ENCODE results near the gene XDH.

Gene XDH

GRCh38 chr2:31332521-31332920 is 82.0 kb downstream of the XDH start:
- H3K4me3 ChIP-seq (ENCODE audit: low read depth, low read length): no peak overlapping the region
- peaks cover 5% of the 10 kb centered on the region; the same call in 1 of the 2 replicates for H3K4me1 ChIP-seq
- no peak for TF ChIP-seq CTCF (IDR thresholded peaks at IDR 0.05; ENCODE audit: low read depth, low read length)
- H3K9me3 ChIP-seq: no peaks in the 10 kb centered on the region
- no peaks in the 10 kb centered on the region for H3K36me3 ChIP-seq
- DNase-seq: no peak
- H3K27me3 ChIP-seq: peaks cover 5% of the 10 kb centered on the region; the same call in 1 of the 2 replicates

- H3K9me3 ChIP-seq: no peaks in the 10 kb centered on the region
- H3K4me1 ChIP-seq: peaks cover 5% of the 10 kb centered on the region; the same call in 1 of the 2 replicates
- H3K27me3 ChIP-seq: peaks cover 5% of the 10 kb centered on the region; the same call in 1 of the 2 replicates
- no peak for TF ChIP-seq CTCF (IDR thresholded peaks at IDR 0.05; ENCODE audit: low read depth, low read length)
- H3K4me3 ChIP-seq (ENCODE audit: low read depth, low read length): no peak overlapping the region
- H3K36me3 ChIP-seq: no peaks in the 10 kb centered on the region
- no peak for DNase-seq
Measured at GRCh38 chr2:31331156-31331555, 83.4 kb downstream of the XDH start.

DNA sequence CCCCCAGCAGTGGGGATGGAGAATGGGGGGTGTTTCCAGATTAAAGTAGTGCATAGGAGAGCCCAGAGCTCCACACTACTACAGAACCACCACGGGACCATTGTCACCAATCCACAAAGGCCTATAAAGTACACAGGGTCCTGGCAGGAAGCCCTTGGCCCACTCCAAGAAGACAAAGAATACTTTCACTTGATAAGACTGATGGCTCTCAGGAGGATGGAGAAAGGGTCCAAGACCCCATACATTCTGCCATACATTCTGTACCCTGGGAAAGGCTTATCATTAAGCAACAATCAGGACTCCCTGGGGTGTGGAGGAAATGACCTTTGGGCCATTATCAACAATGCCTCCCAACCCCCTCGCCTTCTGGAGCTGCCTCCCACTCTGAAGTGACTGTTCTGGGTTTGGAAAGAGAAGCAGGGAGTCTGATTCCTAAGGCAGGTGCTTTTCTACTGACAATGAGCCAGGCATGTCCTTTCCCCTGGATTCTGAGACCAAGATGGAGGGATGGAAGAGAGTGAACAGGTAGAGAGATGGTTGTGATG is 85.4 kb downstream of the XDH start:
- no peak for DNase-seq
- Histone ChIP-seq H3K4me3 (ENCODE audit: low read depth, low read length) (no peak overlapping the region), H3K27me3 (peaks cover 5% of the 10 kb centered on the region; the same call in 1 of the 2 replicates), H3K9me3 (no peaks in the 10 kb centered on the region), H3K4me1 (no peaks in the 10 kb centered on the region), H3K36me3 (no peaks in the 10 kb centered on the region)
- no peak for TF ChIP-seq CTCF (IDR thresholded peaks at IDR 0.05; ENCODE audit: low read depth, low read length)

DNA sequence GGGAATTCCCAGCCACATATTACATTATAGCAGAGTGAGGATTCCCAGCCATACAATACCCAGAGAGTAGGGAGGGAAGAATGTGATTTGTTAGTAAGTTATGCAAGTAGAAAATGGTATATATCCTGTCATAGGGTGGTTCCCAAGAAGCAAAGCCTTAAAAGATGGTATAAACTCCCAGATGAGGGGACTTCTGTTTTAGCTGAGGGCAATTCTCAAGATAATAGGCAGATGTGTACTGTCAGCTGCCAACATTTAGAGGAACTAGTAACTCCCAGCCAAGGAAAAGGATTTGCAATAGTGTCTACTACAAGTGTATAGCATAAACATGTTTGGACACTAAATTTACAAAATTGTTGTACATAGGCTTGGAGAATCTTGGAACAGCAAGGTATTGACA is 86.5 kb downstream of the XDH start:
- no peak for TF ChIP-seq CTCF (IDR thresholded peaks at IDR 0.05; ENCODE audit: low read depth, low read length)
- Histone ChIP-seq H3K9me3 (no peaks in the 10 kb centered on the region), H3K36me3 (no peaks in the 10 kb centered on the region), H3K4me3 (ENCODE audit: low read depth, low read length) (no peak overlapping the region), H3K27me3 (peaks cover 5% of the 10 kb centered on the region; the same call in 1 of the 2 replicates), H3K4me1 (no peaks in the 10 kb centered on the region)
- DNase-seq: no peak

- Histone ChIP-seq H3K9me3 (no peaks in the 10 kb centered on the region), H3K27me3 (peaks cover 4% of the 10 kb centered on the region; the same call in 1 of the 2 replicates), H3K4me3 (ENCODE audit: low read depth, low read length) (no peak overlapping the region), H3K4me1 (no peaks in the 10 kb centered on the region), H3K36me3 (no peaks in the 10 kb centered on the region)
- no peak for TF ChIP-seq CTCF (IDR thresholded peaks at IDR 0.05; ENCODE audit: low read depth, low read length)
- DNase-seq: no peak
Measured at GRCh38 chr2:31327505-31327904, 87.0 kb downstream of the XDH start.

DNA sequence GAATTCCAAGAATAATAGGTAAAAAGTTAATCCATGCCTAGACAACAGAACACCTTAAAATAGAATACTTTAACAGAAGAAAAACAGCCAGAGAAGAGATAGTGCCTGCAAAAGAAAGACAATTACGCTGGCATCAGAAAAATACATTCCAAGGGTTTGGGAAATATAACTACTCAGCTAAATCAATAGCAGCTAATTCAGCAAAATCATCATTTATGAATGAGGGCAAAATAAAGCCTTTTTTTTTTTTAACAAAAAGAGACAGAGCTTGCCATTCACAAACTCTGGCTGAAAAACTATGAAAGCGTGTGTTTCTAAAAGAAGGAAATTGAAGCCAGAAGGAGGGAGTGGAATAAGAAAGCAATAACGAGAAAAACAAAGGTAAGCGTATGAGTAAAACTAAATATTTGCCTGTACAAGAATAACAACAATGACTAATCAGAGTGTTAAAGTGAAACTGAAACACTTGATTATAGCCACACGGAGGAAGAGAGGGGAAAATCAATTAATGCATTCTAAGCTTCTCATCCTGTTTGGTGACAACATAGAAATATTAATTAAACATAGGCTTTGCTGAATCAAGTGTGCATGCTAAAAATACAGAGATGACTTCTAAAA is 90.4 kb downstream of the XDH start:
- H3K4me1 ChIP-seq: no peaks in the 10 kb centered on the region
- no peaks in the 10 kb centered on the region for H3K9me3 ChIP-seq

More for the DNA sequence above, 90.4 kb downstream of the XDH start:
- H3K4me3 ChIP-seq (ENCODE audit: low read depth, low read length): no peak overlapping the region
- DNase-seq: no peak
- H3K27me3 ChIP-seq: no peaks in the 10 kb centered on the region
- no peak for TF ChIP-seq CTCF (IDR thresholded peaks at IDR 0.05; ENCODE audit: low read depth, low read length)
- H3K36me3 ChIP-seq: no peaks in the 10 kb centered on the region

Data from BE2C (cell line).